Measurements from ENCODE around the gene LPP. TPM values are rescaled to one million over a fixed set of nuclear protein-coding genes. Genes with fewer than 3 reads are reported as not detected.

LPP gene
- total RNA-seq, 5 donors from 2014 or later (not counting 1 experiment from before 2014, with no cell fraction given), result 23.8 to 82.6 (median 39.3) TPM

DNA sequence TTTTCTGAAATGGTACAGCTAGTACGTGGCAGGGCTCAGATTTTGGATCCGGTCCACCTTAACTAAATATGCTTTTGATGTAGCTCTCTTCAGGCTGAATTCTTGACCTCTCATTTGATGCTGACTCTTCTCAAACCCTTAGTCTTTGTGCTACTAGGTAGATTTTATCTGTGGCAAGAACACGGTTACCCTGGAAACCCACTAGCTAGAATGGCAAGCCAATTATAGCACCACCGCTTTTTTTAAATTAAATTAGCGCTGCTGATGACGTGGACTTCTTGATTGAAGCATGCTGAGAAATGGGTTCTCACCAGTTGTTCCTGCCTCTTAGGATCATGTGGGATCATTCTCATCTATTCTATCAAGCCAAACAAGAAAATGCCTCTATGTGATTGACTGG lies 421.5 kb downstream of the LPP start:
- H3K4me3 ChIP-seq (ENCODE audit: control insufficient read depth in 1 of 2, extremely low read depth in 1 of 2, low read length in 1 of 2), result no peak overlapping the region
- POLR2A ChIA-PET, result no interaction called here
- H3K36me3 Mint-ChIP-seq, result peaks cover 12% of the 10 kb centered on the region
- no peaks in the 10 kb centered on the region for H3K36me3 ChIP-seq (ENCODE audit: control insufficient read depth in 2 of 2, extremely low read depth in 1 of 2, insufficient read depth in 1 of 2, low read length in 1 of 2)
- no peak overlapping the region for H3K27ac Mint-ChIP-seq
- no CpG with 5 or more reads among the region's 6 CpGs for WGBS (ENCODE audit: insufficient coverage)
- H3K27ac ChIP-seq (ENCODE audit: low read length), result no peak overlapping the region
- CTCF ChIA-PET, result no interaction called here
- H3K9me3 ChIP-seq, result no peaks in the 10 kb centered on the region
- peaks cover 0 to 6% (median 0%) of the 10 kb centered on the region in 3 donors for H3K4me1 Mint-ChIP-seq
- ATAC-seq (replicated peaks in 1 of 4) (no peak), DNase-seq (no peak)
- no peaks in the 10 kb centered on the region for H3K4me1 ChIP-seq (ENCODE audit: control insufficient read depth in 1 of 2, extremely low read depth in 1 of 2, insufficient read depth in 2 of 2, low read length in 2 of 2)
- no peaks in the 10 kb centered on the region for H3K27me3 ChIP-seq (replicated peaks in 1 of 2; ENCODE audit: control insufficient read depth in 2 of 2, extremely low read depth in 1 of 2, insufficient read depth in 2 of 2, low read length in 1 of 2)
- no peaks in the 10 kb centered on the region for H3K27me3 Mint-ChIP-seq
- H3K9me3 Mint-ChIP-seq, result no peaks in the 10 kb centered on the region
- H3K4me3 Mint-ChIP-seq, result no peak overlapping the region

DNA sequence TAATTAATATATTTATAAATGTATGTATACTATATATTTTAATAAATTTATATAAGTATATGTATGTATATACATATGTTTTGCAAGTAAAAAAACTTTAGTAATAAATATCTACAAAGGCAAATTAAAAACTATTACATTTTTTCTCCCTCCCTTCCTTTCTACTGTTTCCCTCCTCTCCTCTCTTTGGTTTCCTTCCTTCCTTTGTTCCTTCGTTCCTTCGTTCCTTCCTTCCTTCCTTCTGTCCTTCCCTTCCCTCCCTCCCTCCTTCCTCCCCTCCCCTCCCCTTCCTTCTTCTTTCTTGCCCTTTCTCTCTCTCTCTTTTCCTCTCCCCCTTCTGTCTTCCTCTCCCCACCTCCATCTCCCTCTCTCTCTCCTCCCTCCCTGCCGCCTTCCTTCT lies 423.6 kb downstream of the LPP start:
- H3K27me3 ChIP-seq (replicated peaks in 1 of 2; ENCODE audit: control insufficient read depth in 2 of 2, extremely low read depth in 1 of 2, insufficient read depth in 2 of 2, low read length in 1 of 2), result no peaks in the 10 kb centered on the region
- no peak for DNase-seq
- H3K36me3 Mint-ChIP-seq, result peaks cover 16% of the 10 kb centered on the region
- ChIA-PET POLR2A (no interaction called here), CTCF (no interaction called here)
- no peak overlapping the region for H3K27ac Mint-ChIP-seq
- no peaks in the 10 kb centered on the region for H3K4me1 ChIP-seq (ENCODE audit: control insufficient read depth in 1 of 2, extremely low read depth in 1 of 2, insufficient read depth in 2 of 2, low read length in 2 of 2)
- WGBS (ENCODE audit: insufficient coverage), result no CpG with 5 or more reads among the region's 3 CpGs
- no peak for ATAC-seq (replicated peaks in 1 of 4)
- H3K4me1 Mint-ChIP-seq, result peaks cover 0 to 8% (median 0%) of the 10 kb centered on the region in 3 donors
- no peaks in the 10 kb centered on the region for H3K9me3 Mint-ChIP-seq
- no peaks in the 10 kb centered on the region for H3K36me3 ChIP-seq (ENCODE audit: control insufficient read depth in 2 of 2, extremely low read depth in 1 of 2, insufficient read depth in 1 of 2, low read length in 1 of 2)
- H3K4me3 ChIP-seq (ENCODE audit: control insufficient read depth in 1 of 2, extremely low read depth in 1 of 2, low read length in 1 of 2), result no peak overlapping the region
- H3K27me3 Mint-ChIP-seq, result no peaks in the 10 kb centered on the region
- H3K9me3 ChIP-seq, result no peaks in the 10 kb centered on the region
- no peak overlapping the region for H3K27ac ChIP-seq (ENCODE audit: low read length)
- no peak overlapping the region for H3K4me3 Mint-ChIP-seq

DNA sequence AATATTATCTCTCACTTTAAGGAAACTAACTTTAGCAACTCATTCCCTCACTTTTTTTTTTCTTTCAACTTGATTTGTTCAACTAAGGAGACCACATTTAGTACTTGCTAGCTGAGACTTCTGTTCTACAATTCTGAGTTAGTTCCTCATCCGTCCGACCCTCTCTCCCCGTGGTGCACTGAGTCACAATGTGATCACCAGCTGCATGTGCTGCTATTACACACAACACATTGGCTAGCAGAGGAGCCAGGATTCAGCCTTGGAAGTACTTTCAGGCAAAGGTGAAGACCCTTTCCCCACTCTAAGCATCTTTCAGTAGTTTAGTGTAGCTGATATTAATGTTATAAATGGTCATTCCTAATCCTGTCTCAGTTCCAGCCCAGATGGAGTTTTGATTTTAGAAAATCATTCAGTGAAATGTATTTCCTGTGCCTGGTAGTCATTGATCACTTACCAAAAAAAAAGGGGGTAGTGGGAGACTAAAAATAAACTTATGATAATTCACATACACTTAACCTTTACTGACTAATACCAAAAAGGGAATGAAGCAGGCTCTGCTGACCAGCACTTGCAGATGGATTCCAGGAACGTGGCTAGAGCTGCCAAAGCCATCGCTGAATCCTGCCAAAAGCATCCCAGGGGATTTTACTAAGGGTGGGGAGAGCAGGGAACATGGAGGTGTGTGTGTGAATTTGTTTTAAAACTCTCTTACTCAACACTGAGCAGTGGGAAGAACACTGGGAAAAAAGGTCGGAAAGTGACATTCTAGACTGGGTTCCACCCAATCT lies 424.8 kb downstream of the LPP start:
- CTCF ChIA-PET, result no interaction called here
- Histone ChIP-seq H3K4me3 (ENCODE audit: control insufficient read depth in 1 of 2, extremely low read depth in 1 of 2, low read length in 1 of 2) (no peak overlapping the region), H3K27me3 (replicated peaks in 1 of 2; ENCODE audit: control insufficient read depth in 2 of 2, extremely low read depth in 1 of 2, insufficient read depth in 2 of 2, low read length in 1 of 2) (no peaks in the 10 kb centered on the region)

DNA sequence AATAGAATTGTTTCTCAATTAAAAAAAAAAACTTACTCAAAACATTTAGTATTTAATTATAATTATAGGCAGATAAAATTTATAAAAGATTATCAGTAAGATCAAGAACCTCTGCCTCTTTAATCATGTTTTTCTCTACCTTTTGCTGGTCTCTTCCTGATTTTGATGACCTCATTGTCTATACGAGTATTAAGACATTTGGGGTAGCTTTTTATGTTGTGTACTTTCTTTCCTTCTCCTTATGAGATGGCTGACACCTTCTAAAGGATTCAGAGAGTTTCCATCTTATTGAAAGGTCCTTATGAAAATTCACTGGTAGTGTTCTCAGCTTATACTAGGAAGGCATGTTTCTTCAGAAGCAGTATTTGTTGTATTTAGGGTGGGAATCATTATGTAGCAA lies 426.3 kb downstream of the LPP start:
- Mint-ChIP-seq H3K9me3 (no peaks in the 10 kb centered on the region), H3K4me3 (no peak overlapping the region), H3K27ac (no peak overlapping the region), H3K27me3 (no peaks in the 10 kb centered on the region), H3K4me1 (peaks cover 0 to 11% (median 6%) of the 10 kb centered on the region in 3 donors), H3K36me3 (peaks cover 13% of the 10 kb centered on the region)
- no peaks in the 10 kb centered on the region for H3K27me3 ChIP-seq (replicated peaks in 1 of 2; ENCODE audit: control insufficient read depth in 2 of 2, extremely low read depth in 1 of 2, insufficient read depth in 2 of 2, low read length in 1 of 2)
- H3K36me3 ChIP-seq (ENCODE audit: control insufficient read depth in 2 of 2, extremely low read depth in 1 of 2, insufficient read depth in 1 of 2, low read length in 1 of 2), result no peaks in the 10 kb centered on the region
- no peak overlapping the region for H3K27ac ChIP-seq (ENCODE audit: low read length)
- POLR2A ChIA-PET, result no interaction called here
- H3K4me3 ChIP-seq (ENCODE audit: control insufficient read depth in 1 of 2, extremely low read depth in 1 of 2, low read length in 1 of 2), result no peak overlapping the region
- WGBS (ENCODE audit: insufficient coverage), result no CpG with 5 or more reads among the region's 1 CpG
- no peak for ATAC-seq (replicated peaks in 1 of 4)
- no peaks in the 10 kb centered on the region for H3K4me1 ChIP-seq (ENCODE audit: control insufficient read depth in 1 of 2, extremely low read depth in 1 of 2, insufficient read depth in 2 of 2, low read length in 2 of 2)
- no peaks in the 10 kb centered on the region for H3K9me3 ChIP-seq
- no peak for DNase-seq
- CTCF ChIA-PET, result no interaction called here

More for the DNA sequence above, 424.8 kb downstream of the LPP start:
- H3K9me3 Mint-ChIP-seq, result no peaks in the 10 kb centered on the region
- no peaks in the 10 kb centered on the region for H3K9me3 ChIP-seq
- ATAC-seq (replicated peaks in 1 of 4), result no peak
- H3K27ac ChIP-seq (ENCODE audit: low read length), result no peak overlapping the region
- 64% methylated on average over 2 of the region's 6 CpGs for WGBS (ENCODE audit: insufficient coverage)
- H3K4me3 Mint-ChIP-seq, result no peak overlapping the region
- no peaks in the 10 kb centered on the region for H3K27me3 Mint-ChIP-seq
- no peaks in the 10 kb centered on the region for H3K4me1 ChIP-seq (ENCODE audit: control insufficient read depth in 1 of 2, extremely low read depth in 1 of 2, insufficient read depth in 2 of 2, low read length in 2 of 2)
- H3K27ac Mint-ChIP-seq, result no peak overlapping the region
- no peaks in the 10 kb centered on the region for H3K36me3 ChIP-seq (ENCODE audit: control insufficient read depth in 2 of 2, extremely low read depth in 1 of 2, insufficient read depth in 1 of 2, low read length in 1 of 2)
- peaks cover 0 to 5% (median 0%) of the 10 kb centered on the region in 3 donors for H3K4me1 Mint-ChIP-seq
- H3K36me3 Mint-ChIP-seq, result peaks cover 13% of the 10 kb centered on the region
- POLR2A ChIA-PET, result no interaction called here
- DNase-seq, result no peak

DNA sequence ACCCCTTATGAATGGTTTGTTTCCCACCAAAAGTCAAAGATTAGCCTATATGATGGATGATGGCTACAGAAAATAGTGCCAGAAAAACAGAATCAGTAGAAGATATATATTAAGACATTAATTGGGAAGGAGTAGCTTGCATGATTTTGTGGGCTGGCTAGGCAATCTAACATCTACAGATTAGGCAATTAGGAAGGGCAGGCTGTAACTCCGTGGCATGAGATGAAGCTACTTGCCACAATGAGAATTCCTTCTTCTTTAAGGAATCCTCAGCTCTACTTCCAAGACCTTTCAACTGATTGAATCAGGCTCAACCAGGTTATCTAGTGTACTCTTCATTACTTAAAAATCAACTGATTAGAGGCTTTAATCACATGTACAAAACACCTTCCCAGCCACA lies 426.7 kb downstream of the LPP start:
- WGBS (ENCODE audit: insufficient coverage), result 100% methylated on average over 1 of the region's 1 CpG
- ATAC-seq (replicated peaks in 1 of 4), result no peak
- no peaks in the 10 kb centered on the region for H3K27me3 Mint-ChIP-seq

DNA sequence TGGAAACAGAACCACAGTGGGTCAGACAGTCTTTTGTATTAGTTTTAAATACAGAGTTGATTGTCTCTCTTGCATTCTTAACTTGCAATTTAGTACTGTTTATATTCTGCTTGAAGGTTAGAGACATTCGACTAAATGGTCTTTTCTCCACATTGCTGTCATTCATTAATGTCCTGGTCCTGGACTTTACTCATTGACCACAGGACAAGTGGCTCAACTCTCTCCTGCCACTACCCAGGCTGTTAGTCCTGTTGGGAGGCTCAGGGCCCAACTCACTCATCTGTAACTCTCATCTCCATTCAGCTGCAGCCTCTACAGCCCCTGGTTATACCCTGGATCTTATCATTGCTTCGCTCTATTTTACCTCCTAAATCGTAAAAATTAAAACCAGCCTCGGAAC lies 427.4 kb downstream of the LPP start:
- Mint-ChIP-seq H3K27me3 (no peaks in the 10 kb centered on the region), H3K4me1 (peaks cover 0 to 12% (median 7%) of the 10 kb centered on the region in 3 donors), H3K36me3 (peaks cover 10% of the 10 kb centered on the region), H3K4me3 (no peak overlapping the region), H3K27ac (no peak overlapping the region), H3K9me3 (no peaks in the 10 kb centered on the region)
- Histone ChIP-seq H3K27ac (ENCODE audit: low read length) (no peak overlapping the region), H3K4me3 (ENCODE audit: control insufficient read depth in 1 of 2, extremely low read depth in 1 of 2, low read length in 1 of 2) (no peak overlapping the region), H3K27me3 (replicated peaks in 1 of 2; ENCODE audit: control insufficient read depth in 2 of 2, extremely low read depth in 1 of 2, insufficient read depth in 2 of 2, low read length in 1 of 2) (no peaks in the 10 kb centered on the region), H3K36me3 (ENCODE audit: control insufficient read depth in 2 of 2, extremely low read depth in 1 of 2, insufficient read depth in 1 of 2, low read length in 1 of 2) (no peaks in the 10 kb centered on the region), H3K4me1 (ENCODE audit: control insufficient read depth in 1 of 2, extremely low read depth in 1 of 2, insufficient read depth in 2 of 2, low read length in 2 of 2) (no peaks in the 10 kb centered on the region), H3K9me3 (no peaks in the 10 kb centered on the region)
- POLR2A ChIA-PET, result interaction anchor here in 1 of 2 donors (0.6 kb wide), 1 partner anchor 78 kb away, joined by 4 read pairs; no protein-coding TSS in a partner anchor
- ATAC-seq (replicated peaks in 1 of 4), result no peak
- no peak for DNase-seq
- WGBS (ENCODE audit: insufficient coverage), result 100% methylated on average over 4 of the region's 4 CpGs
- CTCF ChIA-PET, result no interaction called here

More for the DNA sequence above, 426.7 kb downstream of the LPP start:
- no peaks in the 10 kb centered on the region for H3K4me1 ChIP-seq (ENCODE audit: control insufficient read depth in 1 of 2, extremely low read depth in 1 of 2, insufficient read depth in 2 of 2, low read length in 2 of 2)
- ChIA-PET POLR2A (interaction anchor here in 1 of 2 donors (0.6 kb wide), 1 partner anchor 79 kb away, joined by 4 read pairs; no protein-coding TSS in a partner anchor), CTCF (no interaction called here)
- no peaks in the 10 kb centered on the region for H3K27me3 ChIP-seq (replicated peaks in 1 of 2; ENCODE audit: control insufficient read depth in 2 of 2, extremely low read depth in 1 of 2, insufficient read depth in 2 of 2, low read length in 1 of 2)
- Mint-ChIP-seq H3K4me3 (no peak overlapping the region), H3K4me1 (peaks cover 0 to 12% (median 7%) of the 10 kb centered on the region in 3 donors), H3K27ac (no peak overlapping the region), H3K9me3 (no peaks in the 10 kb centered on the region), H3K36me3 (peaks cover 13% of the 10 kb centered on the region)
- no peak overlapping the region for H3K27ac ChIP-seq (ENCODE audit: low read length)
- DNase-seq, result no peak
- H3K36me3 ChIP-seq (ENCODE audit: control insufficient read depth in 2 of 2, extremely low read depth in 1 of 2, insufficient read depth in 1 of 2, low read length in 1 of 2), result no peaks in the 10 kb centered on the region
- no peak overlapping the region for H3K4me3 ChIP-seq (ENCODE audit: control insufficient read depth in 1 of 2, extremely low read depth in 1 of 2, low read length in 1 of 2)
- no peaks in the 10 kb centered on the region for H3K9me3 ChIP-seq

All from T-cell (primary cell).